ENCODE data around the gene DHX30. TPM values are rescaled to one million over a fixed set of nuclear protein-coding genes. Genes with fewer than 3 reads are reported as not detected.

DHX30 gene
- total RNA-seq, 1 donor from 2014 or later: 142 TPM

GRCh38 chr3:47852604-47853602 lies 50.0 kb downstream of the DHX30 start:
- H3K27ac Mint-ChIP-seq (ENCODE audit: unreplicated experiment): no peak overlapping the region
- no peak for TF ChIP-seq CTCF (conservative IDR thresholded peaks at IDR 0.05)
- no peak for DNase-seq (ENCODE audit: low read depth, low spot score)
- H3K4me3 Mint-ChIP-seq: peak overlapping the region; percentile 55
- no peaks in the 10 kb centered on the region for H3K9me3 Mint-ChIP-seq
- peaks cover 15% of the 10 kb centered on the region for H3K27me3 Mint-ChIP-seq (ENCODE audit: low read depth)
- peaks cover 15% of the 10 kb centered on the region for H3K36me3 Mint-ChIP-seq (ENCODE audit: low read depth)
- peaks cover 18% of the 10 kb centered on the region for H3K4me1 Mint-ChIP-seq

DNA sequence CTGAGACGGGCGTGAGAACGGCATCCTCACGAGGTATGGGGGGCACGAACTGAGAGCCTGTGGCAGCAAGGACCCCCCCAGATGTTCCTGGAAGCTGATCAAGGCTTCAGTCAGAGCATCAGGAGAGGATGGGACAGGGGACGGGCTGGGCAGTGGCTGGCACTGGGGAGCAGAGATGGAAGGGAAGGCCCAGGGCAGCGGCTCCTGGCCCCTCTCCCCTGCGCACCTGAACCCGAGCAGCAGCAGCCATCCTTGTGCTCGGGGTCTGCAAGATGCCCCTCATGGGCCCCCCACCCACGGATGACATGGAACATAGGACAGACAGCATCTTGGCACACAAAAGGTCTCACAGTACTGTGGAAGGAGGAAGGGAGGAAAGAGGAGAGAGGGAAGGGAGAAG lies 51.3 kb downstream of the DHX30 start:
- H3K4me1 Mint-ChIP-seq: peaks cover 18% of the 10 kb centered on the region
- H3K27ac Mint-ChIP-seq (ENCODE audit: unreplicated experiment): peak overlapping the region; percentile 27
- TF ChIP-seq CTCF (conservative IDR thresholded peaks at IDR 0.05): no peak
- H3K4me3 Mint-ChIP-seq: peak overlapping the region; percentile 23
- DNase-seq (ENCODE audit: low read depth, low spot score): no peak
- H3K9me3 Mint-ChIP-seq: no peaks in the 10 kb centered on the region
- H3K36me3 Mint-ChIP-seq (ENCODE audit: low read depth): peaks cover 17% of the 10 kb centered on the region
- peaks cover 15% of the 10 kb centered on the region for H3K27me3 Mint-ChIP-seq (ENCODE audit: low read depth)

GRCh38 chr3:47854720-47855455 lies 52.0 kb downstream of the DHX30 start:
- H3K4me1 Mint-ChIP-seq: peaks cover 18% of the 10 kb centered on the region
- no peak overlapping the region for H3K27ac Mint-ChIP-seq (ENCODE audit: unreplicated experiment)
- no peak for TF ChIP-seq CTCF (conservative IDR thresholded peaks at IDR 0.05)
- H3K4me3 Mint-ChIP-seq: peak overlapping the region; percentile 23
- H3K9me3 Mint-ChIP-seq: no peaks in the 10 kb centered on the region
- peaks cover 15% of the 10 kb centered on the region for H3K27me3 Mint-ChIP-seq (ENCODE audit: low read depth)
- no peak for DNase-seq (ENCODE audit: low read depth, low spot score)
- H3K36me3 Mint-ChIP-seq (ENCODE audit: low read depth): peaks cover 17% of the 10 kb centered on the region

DNA sequence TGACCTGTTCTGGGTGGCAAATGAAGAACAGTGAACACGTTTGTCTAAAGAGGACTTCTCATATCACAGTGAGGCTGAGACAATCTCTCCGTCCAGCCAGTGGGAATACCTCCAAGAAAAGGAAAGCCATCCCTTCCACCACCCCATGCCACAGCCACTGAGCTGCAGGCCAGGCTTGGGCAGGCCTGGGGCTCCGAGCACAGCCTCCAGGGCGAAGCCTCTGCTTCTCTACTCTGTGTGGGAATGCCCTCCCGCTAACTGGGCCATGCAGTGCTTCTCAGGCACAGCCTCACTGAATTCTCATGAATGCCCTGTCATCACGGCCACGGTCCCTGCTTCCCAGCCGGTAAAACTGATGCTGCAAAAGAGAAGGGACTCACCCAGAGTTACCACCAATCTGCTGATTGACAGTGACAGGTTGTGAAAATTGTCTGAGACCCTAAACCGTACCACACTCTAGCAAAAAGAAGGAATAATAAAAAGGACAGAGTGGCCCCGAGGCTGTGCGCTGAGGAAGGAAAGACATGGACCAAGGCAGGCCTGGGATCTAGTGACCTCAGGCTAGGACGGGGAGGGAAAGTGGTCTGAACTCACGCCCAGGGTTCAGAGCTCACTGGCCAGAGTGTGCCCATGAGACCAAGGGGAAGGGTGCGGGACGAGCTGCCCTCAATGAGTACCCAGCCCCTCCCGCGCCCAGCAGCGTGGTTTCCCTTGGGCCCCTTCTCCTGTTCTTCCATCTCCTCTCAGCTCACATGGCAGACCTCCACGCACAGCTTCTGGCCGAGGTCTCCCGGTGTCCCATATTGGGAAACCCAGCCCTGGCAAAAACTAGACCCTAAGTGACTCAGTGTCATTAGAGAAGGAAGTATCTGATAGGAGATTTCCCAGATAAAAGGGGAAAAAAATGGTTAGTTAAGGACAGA lies 52.8 kb downstream of the DHX30 start:
- no peaks in the 10 kb centered on the region for H3K9me3 Mint-ChIP-seq
- TF ChIP-seq CTCF (conservative IDR thresholded peaks at IDR 0.05): no peak
- peaks cover 14% of the 10 kb centered on the region for H3K36me3 Mint-ChIP-seq (ENCODE audit: low read depth)
- no peak overlapping the region for H3K27ac Mint-ChIP-seq (ENCODE audit: unreplicated experiment)
- peak overlapping the region; percentile 33 for H3K4me3 Mint-ChIP-seq
- peaks cover 11% of the 10 kb centered on the region for H3K4me1 Mint-ChIP-seq
- no peak for DNase-seq (ENCODE audit: low read depth, low spot score)
- peaks cover 8% of the 10 kb centered on the region for H3K27me3 Mint-ChIP-seq (ENCODE audit: low read depth)

- Mint-ChIP-seq H3K4me3 (peak overlapping the region; percentile 10), H3K36me3 (ENCODE audit: low read depth) (peaks cover 9% of the 10 kb centered on the region), H3K9me3 (no peaks in the 10 kb centered on the region), H3K27me3 (ENCODE audit: low read depth) (peaks cover 3% of the 10 kb centered on the region), H3K27ac (ENCODE audit: unreplicated experiment) (no peak overlapping the region), H3K4me1 (peaks cover 4% of the 10 kb centered on the region)
- no peak for DNase-seq (ENCODE audit: low read depth, low spot score)
- no peak for TF ChIP-seq CTCF (conservative IDR thresholded peaks at IDR 0.05)
Measured at GRCh38 chr3:47856669-47857068, 53.7 kb downstream of the DHX30 start.

All from neural crest cell (in vitro differentiated cells).